Erythroblast (primary cell): ENCODE results near the gene TFDP2.

ENCODE experiments used
- GATA1 ChIP-seq: IDR thresholded peaks from 2 replicates; pipeline ENCODE4 v1.6.1; 2011; ENCODE audit warnings: low read depth, mild to moderate bottlenecking, control low read depth, low read length, moderate library complexity
- POLR2A ChIP-seq: IDR thresholded peaks from 2 replicates; pipeline ENCODE4 v1.6.1; 2011; ENCODE audit warnings: mild to moderate bottlenecking, low read length

DNA sequence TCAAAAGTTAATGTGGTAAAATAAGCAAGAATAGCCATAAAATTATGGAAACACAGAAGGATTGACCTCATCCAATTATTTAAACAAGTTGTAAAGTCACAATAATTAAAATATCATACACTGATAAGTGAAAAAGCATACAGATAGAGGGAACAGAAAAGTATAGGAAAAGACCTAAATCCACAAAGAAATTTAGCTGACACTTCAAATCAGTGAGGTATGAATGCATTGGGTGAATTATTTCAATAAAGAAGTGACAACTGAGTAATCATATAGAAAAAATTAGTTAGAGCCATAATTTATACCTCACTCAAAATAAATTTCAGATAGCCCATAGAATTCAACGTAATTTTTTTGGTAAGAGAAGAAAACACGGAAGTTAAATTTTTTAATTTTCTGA, 25.1 kb downstream of the TFDP2 start:
- TF ChIP-seq POLR2A = no peak
- TF ChIP-seq GATA1 = no peak
